ENCODE measurements around the gene DAGLB.

- TF ChIP-seq RELA (CRISPR knock-in tag; IDR thresholded peaks at IDR 0.05; ENCODE audit: borderline replicate concordance) = no peak
- TF ChIP-seq ATF2 (CRISPR knock-in tag; IDR thresholded peaks at IDR 0.05; ENCODE audit: borderline replicate concordance, low read depth) = no peak
- no peak for TF ChIP-seq TEAD1 (CRISPR knock-in tag; IDR thresholded peaks at IDR 0.05)
- no peak for TF ChIP-seq ZBTB21 (CRISPR knock-in tag; IDR thresholded peaks at IDR 0.05; ENCODE audit: borderline replicate concordance)
- TF ChIP-seq ZNF512 (CRISPR knock-in tag; IDR thresholded peaks at IDR 0.05; ENCODE audit: borderline replicate concordance) = no peak
- TF ChIP-seq CTCF (IDR thresholded peaks at IDR 0.05) = no peak
- TF ChIP-seq FOXJ3 (CRISPR knock-in tag; IDR thresholded peaks at IDR 0.05; ENCODE audit: borderline replicate concordance) = no peak
- TF ChIP-seq, protein P1, sequence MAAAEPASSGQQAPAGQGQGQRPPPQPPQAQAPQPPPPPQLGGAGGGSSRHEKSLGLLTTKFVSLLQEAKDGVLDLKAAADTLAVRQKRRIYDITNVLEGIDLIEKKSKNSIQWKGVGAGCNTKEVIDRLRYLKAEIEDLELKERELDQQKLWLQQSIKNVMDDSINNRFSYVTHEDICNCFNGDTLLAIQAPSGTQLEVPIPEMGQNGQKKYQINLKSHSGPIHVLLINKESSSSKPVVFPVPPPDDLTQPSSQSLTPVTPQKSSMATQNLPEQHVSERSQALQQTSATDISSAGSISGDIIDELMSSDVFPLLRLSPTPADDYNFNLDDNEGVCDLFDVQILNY (CRISPR knock-in tag; IDR thresholded peaks at IDR 0.05) = no peak
- TF ChIP-seq E2F1 (CRISPR knock-in tag; IDR thresholded peaks at IDR 0.05) = no peak
- TF ChIP-seq CBFB (CRISPR knock-in tag; IDR thresholded peaks at IDR 0.05; ENCODE audit: low read depth) = no peak
Measured at GRCh38 chr7:6495597-6496262, 48.0 kb upstream of the DAGLB start.
